ENCODE measurements around the gene RNF208.

Gene RNF208

DNA sequence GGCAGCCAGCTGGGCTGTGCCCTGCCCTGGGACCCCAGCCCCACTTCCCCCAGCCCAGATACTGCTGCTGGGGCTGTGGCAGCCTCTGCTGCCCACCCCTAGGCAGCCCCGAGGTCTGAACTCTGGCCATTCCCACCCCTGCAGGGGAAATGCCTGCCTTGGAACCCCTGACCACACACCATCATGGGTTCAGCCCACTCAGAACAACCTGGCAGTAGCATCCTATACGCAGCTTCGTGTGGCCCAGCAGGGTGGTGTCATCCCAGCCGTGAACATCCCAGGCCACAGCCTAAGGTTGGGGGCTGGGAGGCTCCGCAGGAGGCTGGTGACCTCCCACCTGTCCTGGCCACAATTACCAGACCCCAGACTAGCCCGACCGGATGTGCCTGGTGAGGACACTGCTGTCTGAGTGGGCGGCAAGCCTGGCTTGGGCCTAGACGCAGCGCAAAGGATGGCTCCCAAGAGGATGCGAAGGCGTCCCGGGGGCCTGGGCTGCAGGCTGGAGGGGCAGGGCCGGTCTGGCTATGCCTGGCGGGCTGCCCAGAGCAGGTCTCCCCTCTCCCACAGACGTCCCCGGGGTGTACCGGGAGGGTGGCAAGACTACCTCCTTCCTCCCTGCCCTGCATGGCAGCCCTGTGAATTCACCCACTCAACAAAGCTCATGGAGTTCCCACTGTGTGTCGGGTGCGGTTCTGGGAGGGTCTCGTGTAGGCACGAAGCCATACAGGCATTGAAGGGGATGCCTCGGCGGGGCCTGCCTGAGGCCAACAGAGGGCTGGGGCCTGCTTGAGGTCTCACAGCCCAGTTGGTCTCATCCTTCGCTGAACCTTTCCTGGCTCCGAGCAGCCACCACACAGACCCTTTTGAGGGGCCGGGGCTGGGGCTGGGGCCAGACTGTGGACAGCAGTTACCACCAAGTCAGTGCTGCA, 7.2 kb upstream of the RNF208 start:
- in situ Hi-C loops (cut with MboI; ENCODE audit: low sequenced_read_pairs) = no loop called here

DNA sequence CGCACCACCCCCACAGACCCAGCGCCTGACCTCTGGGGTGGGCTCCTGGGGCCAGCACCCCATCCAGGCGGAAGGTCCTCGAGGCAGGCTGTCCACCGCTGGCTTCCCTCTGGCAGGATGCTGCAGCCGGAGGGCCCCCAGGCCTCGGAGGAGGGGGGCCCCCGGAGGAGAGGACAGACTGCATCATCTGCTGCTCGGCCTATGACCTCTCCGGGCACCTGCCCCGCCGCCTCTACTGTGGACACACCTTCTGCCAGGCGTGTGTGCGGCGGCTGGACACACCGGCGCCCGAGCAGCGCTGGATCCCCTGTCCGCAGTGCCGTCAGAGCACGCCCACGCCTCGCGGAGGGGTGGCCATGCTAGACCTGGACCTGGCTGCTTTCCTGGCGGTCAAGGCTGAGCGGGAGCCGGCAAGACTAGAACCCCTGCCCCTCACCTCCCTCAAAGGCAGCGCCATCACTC, 6.5 kb upstream of the RNF208 start:
- in situ Hi-C loops (cut with MboI; ENCODE audit: low sequenced_read_pairs) = no loop called here

DNA sequence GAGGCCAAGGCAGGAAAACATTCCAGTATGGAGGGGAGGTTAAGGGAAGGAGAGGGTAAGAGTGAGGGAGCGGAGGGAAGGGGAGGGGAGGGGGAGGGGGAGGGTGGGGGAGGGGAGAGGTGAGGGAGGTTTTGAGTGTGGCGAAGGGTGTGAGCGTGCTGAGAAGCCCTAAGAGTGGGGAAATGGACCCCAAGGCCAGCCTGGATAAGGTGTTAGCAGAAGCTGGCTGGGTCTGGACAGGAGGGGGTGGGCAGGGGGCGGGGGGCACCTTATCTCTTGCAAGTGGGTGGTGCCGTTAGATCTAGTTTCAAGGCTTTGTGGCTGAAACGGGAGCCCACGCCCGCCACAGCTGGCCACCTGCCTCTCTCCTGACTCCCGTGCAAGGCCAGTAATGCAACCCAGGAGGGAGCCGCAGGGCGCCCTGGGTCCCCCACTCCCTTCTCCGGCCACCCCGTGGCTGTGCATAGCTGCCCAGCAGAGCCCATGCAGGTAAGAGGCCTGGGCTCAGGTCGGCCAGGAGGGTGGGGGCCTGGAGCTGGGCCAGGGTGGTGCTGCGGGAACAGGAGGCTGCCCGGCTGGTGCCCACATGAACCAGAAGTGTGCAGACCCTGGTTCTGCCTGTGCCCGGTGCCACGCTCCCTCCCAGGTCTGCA, 5.9 kb upstream of the RNF208 start:
- in situ Hi-C loops (cut with MboI; ENCODE audit: low sequenced_read_pairs) = no loop called here

DNA sequence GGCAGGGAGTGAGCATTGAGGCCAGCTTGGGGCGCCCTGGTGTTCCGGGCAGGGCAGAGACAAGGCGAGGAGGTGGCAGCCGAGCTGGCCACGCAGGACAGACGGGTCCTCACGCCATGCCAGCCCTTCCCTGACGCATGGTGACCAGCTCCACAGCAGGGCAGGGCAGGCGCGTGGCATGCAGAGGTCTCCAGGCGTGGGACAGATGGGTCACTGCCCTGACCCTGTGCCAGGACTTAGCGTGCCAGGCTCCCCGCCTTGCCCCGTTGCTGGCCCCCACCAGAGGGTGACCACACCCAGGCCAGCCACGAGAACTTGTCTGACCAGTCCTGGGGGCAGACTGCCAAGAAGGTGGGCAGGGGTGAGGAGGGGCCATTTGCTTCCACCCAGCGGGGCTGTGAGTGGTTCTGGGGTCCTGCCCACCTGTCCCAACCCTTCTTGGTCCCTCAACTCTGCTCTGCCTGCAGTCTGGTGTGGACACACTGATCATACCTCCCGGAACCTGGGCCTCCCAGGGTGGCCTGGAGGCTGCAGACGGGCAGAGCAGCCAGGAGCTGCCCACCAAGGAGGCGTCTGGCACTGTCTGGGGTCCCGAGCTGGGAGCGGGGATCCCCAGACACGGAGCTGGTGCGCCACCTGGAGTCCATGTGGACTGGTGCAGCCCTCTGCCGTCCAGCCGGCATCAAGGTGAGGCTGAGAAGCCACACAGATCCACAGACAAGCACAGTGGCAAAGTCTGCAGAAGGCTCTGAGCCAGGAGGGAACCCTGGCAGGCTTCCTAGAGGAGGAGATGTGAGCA, 5.2 kb upstream of the RNF208 start, which contains the start of gene RNF224:
RNF224 (plus strand) TSS at position 449 of the 799 bp plus-strand sequence. CDS start 834 bp downstream, outside the sequence.
- in situ Hi-C loops (cut with MboI; ENCODE audit: low sequenced_read_pairs) = no loop called here

DNA sequence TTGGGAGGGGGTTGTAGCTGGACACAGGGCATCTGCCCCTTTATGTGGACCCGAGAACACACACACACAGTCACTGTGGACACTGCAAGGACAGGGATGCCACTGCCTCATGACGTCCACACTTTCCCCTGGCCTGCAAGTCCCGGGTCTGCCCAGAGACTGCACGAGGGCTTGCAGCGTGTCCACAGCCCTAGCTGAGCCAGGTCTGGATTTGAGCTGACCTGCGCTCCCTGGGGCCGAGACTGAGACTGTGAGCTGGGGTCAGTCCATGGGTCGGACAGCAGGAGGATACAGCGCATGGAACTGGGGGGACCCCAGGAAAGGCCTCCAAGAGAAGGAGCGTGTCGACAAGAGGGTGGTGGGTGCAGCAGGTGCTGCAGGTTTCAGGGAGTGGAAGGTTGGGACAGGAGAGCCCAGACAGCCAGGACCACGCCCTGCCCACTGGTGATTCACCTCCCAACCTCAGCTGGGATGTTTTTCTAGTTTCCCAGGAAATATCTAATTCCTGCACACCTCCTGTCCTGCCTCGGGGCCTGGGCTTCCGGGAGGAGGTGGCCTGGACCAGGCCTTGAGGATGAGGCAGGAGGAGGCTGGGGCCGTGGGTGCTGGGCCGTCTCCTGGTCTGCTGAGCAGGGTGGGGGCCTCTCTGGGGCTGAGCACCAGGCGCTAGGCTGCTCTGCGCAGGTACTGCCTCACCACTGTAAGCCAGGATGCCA, 4.5 kb upstream of the RNF208 start:
- in situ Hi-C loops (cut with MboI; ENCODE audit: low sequenced_read_pairs) = no loop called here

GRCh38 chr9:137225699-137226331, 3.8 kb upstream of the RNF208 start:
- in situ Hi-C loops (cut with MboI; ENCODE audit: low sequenced_read_pairs) = no loop called here

GRCh38 chr9:137224830-137225694, 3.0 kb upstream of the RNF208 start, which contains the start of gene CYSRT1:
Gene CYSRT1, plus strand, starts transcription at chr9:137225174. Its CDS starts 448 bp downstream, at chr9:137225622.
- in situ Hi-C loops (cut with MboI; ENCODE audit: low sequenced_read_pairs) = no loop called here

GRCh38 chr9:137223078-137223970, 1.3 kb upstream of the RNF208 start:
- in situ Hi-C loops (cut with MboI; ENCODE audit: low sequenced_read_pairs) = no loop called here

DNA sequence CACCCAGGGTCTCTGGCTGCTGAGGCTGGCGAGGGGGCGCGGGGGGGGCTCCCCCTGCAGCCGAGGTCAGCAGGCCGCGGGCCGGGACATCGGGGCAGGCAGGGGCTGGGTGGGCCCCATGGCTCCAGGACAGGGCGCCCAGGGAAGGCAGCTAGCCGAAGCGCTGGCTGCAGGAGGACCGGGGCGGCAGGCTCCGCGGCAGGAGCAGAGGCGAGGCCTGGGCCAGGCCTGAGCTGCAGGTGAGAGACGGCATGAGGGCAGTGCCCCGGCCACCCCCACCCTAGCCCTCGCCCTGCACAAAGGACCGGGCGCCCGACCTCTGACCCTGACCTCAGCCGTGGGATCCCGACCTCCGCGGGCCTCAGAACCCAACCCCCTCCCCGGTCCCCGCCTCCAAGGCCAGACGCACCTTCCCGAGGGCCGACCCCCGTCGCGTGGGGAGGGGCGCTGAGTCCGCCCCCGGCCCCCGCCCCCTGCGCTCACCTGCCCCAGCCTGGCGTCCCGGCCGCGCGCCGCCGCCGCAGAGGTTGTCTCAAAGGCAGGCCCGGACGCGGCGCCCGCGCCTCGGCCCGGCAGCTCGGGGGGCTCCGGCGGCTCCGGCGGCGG, 431 bp downstream of the RNF208 start:
- in situ Hi-C loops (cut with MboI; ENCODE audit: low sequenced_read_pairs) = no loop called here

DNA sequence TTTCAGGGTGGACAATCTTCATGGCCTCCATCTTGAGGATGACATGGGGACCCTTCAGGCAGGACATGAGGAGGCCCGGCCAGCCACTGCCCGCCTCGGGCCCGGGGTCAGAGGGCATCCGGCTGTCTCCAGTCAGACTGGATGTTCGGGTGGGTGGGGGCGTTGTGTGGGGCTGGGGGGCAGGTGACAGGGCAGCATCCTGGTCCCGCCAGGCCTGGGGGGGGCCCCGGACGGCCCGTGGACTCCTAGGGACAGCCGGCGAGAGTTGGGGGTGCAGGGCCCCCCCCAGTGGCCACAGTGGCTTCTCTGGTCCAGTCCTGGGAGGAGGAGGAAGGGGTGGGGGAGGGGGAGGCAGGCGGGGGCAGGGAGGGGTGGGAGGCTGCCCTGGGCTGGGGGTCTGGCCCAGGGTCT, 940 bp downstream of the RNF208 start:
- in situ Hi-C loops (cut with MboI; ENCODE audit: low sequenced_read_pairs) = no loop called here

DNA sequence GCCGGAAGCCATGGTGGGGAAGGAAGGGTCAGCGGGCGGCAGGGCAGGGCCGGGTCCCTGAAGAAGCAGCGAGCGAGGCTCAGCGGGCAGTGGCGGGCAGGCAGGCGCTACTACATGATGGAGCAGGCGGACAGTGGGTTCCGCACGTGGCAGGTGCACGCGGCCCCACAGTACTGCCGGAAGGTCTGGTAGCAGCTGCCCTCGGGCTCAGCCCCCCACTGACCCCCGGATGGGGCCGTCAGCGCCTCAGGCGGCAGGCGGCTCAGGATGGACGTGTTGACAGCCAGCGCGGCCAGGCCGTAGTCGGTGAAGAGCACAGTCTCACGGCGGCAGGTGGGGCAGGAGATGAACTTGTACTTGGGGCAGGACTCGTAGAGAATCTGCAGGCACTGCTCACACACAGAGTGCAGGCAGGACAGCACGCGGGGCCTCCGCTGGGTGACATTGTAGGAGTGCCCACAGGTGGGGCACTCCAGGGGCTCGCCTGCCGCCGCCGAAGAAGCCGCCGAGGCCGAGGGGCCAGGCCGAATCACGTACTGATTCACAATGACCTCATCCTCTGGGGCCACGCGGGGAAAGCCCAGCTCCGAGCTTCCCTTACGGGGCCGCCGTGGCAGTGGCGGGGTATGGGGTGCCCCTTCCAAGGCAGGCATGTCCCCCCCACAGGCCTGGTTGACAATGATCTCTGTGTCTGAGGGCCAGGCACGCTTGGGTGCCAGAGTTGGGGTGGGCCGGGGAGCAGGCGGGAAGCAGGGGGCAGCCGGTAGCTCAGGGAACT, 1.5 kb downstream of the RNF208 start:
- in situ Hi-C loops (cut with MboI; ENCODE audit: low sequenced_read_pairs) = no loop called here

DNA sequence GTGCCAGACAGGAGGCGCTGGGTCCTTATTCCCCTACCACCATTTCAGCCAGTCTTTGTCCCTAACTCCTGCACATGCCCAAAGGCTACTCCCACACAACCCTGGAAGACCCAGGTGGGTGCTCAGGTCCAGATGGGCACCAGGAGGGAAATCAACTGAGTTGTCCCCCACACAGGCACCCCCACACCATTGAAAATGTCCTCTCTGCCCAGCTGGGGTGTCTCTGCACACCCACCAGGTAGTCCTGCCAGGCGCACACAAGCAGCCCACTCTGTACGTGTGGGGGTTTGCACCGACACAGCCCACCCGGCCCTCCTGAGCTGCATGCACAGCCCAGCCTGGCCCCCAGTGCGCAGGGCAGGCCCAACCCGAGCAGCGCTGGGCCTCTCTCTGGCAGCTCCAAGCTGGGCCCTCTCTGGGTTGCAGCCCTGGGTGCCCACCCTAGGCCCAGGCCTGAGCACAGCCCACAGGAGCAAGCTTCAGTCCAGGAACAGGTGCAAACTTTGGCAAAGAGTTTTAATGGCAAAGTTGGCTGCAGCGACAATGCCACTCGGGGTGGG, 2.2 kb downstream of the RNF208 start:
- in situ Hi-C loops (cut with MboI; ENCODE audit: low sequenced_read_pairs) = no loop called here

- in situ Hi-C loops (cut with MboI; ENCODE audit: low sequenced_read_pairs) = no loop called here
Observed at GRCh38 chr9:137218754-137219271, 3.2 kb downstream of the RNF208 start.

DNA sequence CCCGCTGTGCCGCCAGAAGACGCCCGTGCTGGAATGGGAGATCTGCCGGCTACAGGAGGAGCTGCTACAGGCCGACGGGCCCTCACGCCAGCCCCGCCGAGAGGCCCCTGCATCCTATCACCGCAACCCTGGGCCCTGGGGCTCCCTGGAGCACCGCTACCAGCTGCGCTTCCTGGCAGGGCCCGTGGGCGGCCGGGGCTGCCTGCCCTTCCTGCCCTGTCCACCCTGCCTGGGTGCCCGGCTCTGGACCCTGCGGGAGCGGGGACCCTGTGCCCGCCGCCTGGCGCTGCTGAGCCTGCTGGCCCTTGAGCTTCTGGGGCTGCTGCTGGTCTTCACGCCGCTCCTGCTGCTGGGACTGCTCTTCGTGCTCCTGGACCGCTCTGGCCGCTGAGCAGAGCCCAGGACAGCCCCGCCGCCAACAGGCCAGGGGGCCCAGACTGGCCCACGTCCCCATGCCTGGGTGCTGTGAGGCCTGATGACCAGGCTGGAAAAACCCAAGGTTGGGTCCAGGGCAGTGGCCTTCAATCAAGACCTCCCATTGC, 3.8 kb downstream of the RNF208 start:
- in situ Hi-C loops (cut with MboI; ENCODE audit: low sequenced_read_pairs) = no loop called here

- in situ Hi-C loops (cut with MboI; ENCODE audit: low sequenced_read_pairs) = no loop called here
Observed at GRCh38 chr9:137217276-137218211, 4.5 kb downstream of the RNF208 start.

Measured in HL-60/S4 treated with retinoic acid at 250 ng/mL for 4 days and 3 days (cell line).